OCI-LY7 (cell line): Measurements from ENCODE around the gene AGBL4. TPM values are rescaled to one million over a fixed set of nuclear protein-coding genes. Genes with fewer than 3 reads are reported as not detected.

ENCODE experiments used
- BruUV-seq: library from RNA; stranded (reverse); fragments of 400-500 nt; replicated peaks from 2 replicates; lab custom pipeline; 2021; lab: Mats Ljungman, UMichigan
- CTCF ChIA-PET: fragments of 300-600 bp; sonication (Branson Sonifier 250); formaldehyde crosslinking; loops from one replicate; lab custom pipeline; 2022; ENCODE audit warnings: antibody characterized with exemption; ENCODE audit not compliant: unreplicated experiment; lab: Charles Lee
- POLR2A ChIA-PET: fragments of 300-600 bp; sonication (Branson Sonifier 250); formaldehyde crosslinking; loops from one replicate; lab custom pipeline; 2022; ENCODE audit warnings: antibody characterized with exemption; lab: Charles Lee
- DNase-seq: peaks from one replicate; pipeline ENCODE4 v3.0.0-alpha.2; 2015; ENCODE audit warnings: low spot score
- H2AFZ ChIP-seq: fragments of 200-600 bp; sonication (generic), shearing (Covaris generic); 2 replicates; pipeline ENCODE4 v1.6.1; 2014; ENCODE audit warnings: mild to moderate bottlenecking, antibody characterized with exemption, low read length, moderate library complexity
- H3K27ac ChIP-seq: fragments of 200-600 bp; sonication (generic); 2 replicates; pipeline ENCODE4 v1.5.1; 2014; ENCODE audit warnings: mixed run types, low read depth, mild to moderate bottlenecking, moderate library complexity, low read length, inconsistent platforms; ENCODE audit not compliant: poor library complexity, severe bottlenecking
- H3K36me3 ChIP-seq: fragments of 200-600 bp; sonication (generic); 2 replicates; pipeline ENCODE4 v1.6.1; 2014; ENCODE audit warnings: mild to moderate bottlenecking, antibody characterized with exemption, low read length, moderate library complexity, mixed read lengths; ENCODE audit not compliant: insufficient read depth
- H3K4me1 ChIP-seq: fragments of 200-600 bp; sonication (generic); 2 replicates; pipeline ENCODE4 v1.5.1; 2014; ENCODE audit warnings: mild to moderate bottlenecking, low read length; ENCODE audit not compliant: insufficient read depth, poor library complexity, severe bottlenecking
- H3K4me2 ChIP-seq: fragments of 200-600 bp; sonication (generic); 2 replicates; pipeline ENCODE4 v1.6.1; 2014; ENCODE audit warnings: mild to moderate bottlenecking, low read length
- H3K4me3 ChIP-seq: fragments of 200-600 bp; sonication (generic); 2 replicates; pipeline ENCODE4 v1.5.1; 2014; ENCODE audit warnings: mild to moderate bottlenecking, low read depth, low read length; ENCODE audit not compliant: poor library complexity, severe bottlenecking
- H3K79me2 ChIP-seq: fragments of 200-600 bp; sonication (generic); 2 replicates; pipeline ENCODE4 v1.6.1; 2016; ENCODE audit warnings: low read depth, mild to moderate bottlenecking, low read length, moderate library complexity, mixed read lengths; ENCODE audit not compliant: insufficient read depth
- H3K9me2 ChIP-seq: fragments of 200-600 bp; sonication (generic); 2 replicates; pipeline ENCODE4 v1.6.1; 2016; ENCODE audit warnings: mild to moderate bottlenecking, low read length, mixed read lengths; ENCODE audit not compliant: insufficient read depth
- H3K9me3 ChIP-seq: fragments of 200-600 bp; sonication (generic); 2 replicates; pipeline ENCODE4 v1.6.1; 2014; ENCODE audit warnings: mild to moderate bottlenecking, mixed run types, low read length, mixed read lengths
- H4K20me1 ChIP-seq: fragments of 200-600 bp; sonication (generic); 2 replicates; pipeline ENCODE4 v1.6.1; 2014; ENCODE audit warnings: mild to moderate bottlenecking, antibody characterized with exemption, low read length, moderate library complexity, mixed read lengths; ENCODE audit not compliant: insufficient read depth
- EZH2phosphoT487 ChIP-seq: fragments of 200-600 bp; sonication (generic); IDR thresholded peaks from 2 replicates; pipeline ENCODE4 v1.6.1; 2018; ENCODE audit warnings: low read depth, borderline replicate concordance, mild to moderate bottlenecking, mixed run types, antibody characterized with exemption, low read length, moderate library complexity, mixed read lengths
- intact Hi-C: fragments of 100-400 bp; cut with micrococcal nuclease; formaldehyde crosslinking; loops from one replicate; pipeline ENCODE4 v1.10.0; 2022; ENCODE audit not compliant: unreplicated experiment
- total RNA-seq, 2 experiments: library from RNA; depleted of rRNA in 1 of 2; stranded (reverse); fragments of >200 nt in 1 of 2; shearing (Covaris generic) in 1 of 2; gene quantifications; 2 replicates each; pipeline ENCODE4 v1.2.3, GENCODE V29; 2014 to 2022
- TF ChIP-seq, protein P1 (sequence below): fragments of 200-600 bp; sonication (generic); conservative IDR thresholded peaks from 2 replicates; pipeline ENCODE4 v1.5.1; 2014; ENCODE audit warnings: mild to moderate bottlenecking, antibody characterized with exemption, low read length, moderate library complexity, mixed read lengths

AGBL4 gene
- total RNA-seq, 2 experiments from 2014 or later = not detected

DNA sequence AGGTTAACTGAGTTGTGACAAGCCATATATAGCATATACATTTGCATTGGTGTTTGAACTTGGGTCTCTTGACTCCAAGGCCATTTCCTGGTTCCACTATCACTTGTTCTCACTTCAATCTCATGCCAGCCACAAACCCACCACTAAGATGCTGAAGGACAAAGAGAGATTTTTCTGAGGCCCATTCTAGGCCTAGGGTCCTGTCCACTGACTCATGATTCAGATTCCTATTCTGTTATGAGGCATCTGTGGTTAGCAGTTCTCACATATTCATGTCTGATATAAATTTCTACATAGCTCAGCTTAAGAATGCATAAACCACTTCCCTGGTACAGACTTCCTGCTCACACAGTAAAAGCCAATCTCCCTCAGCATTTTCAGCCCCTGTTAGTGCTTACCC lies 921.0 kb downstream of the AGBL4 start:
- Histone ChIP-seq H3K36me3 (no peaks in the 10 kb centered on the region), H3K79me2 (no peaks in the 10 kb centered on the region), H3K4me3 (no peak overlapping the region), H3K9me2 (no peaks in the 10 kb centered on the region), H3K27ac (no peak overlapping the region), H3K4me2 (no peak overlapping the region), H2AFZ (no peak overlapping the region), H4K20me1 (no peaks in the 10 kb centered on the region), H3K9me3 (no peaks in the 10 kb centered on the region), H3K4me1 (no peaks in the 10 kb centered on the region)
- ChIA-PET CTCF (no interaction called here), POLR2A (no interaction called here)
- BruUV-seq = no TSS peak
- TF ChIP-seq EZH2phosphoT487 = no peak
- TF ChIP-seq, protein P1, sequence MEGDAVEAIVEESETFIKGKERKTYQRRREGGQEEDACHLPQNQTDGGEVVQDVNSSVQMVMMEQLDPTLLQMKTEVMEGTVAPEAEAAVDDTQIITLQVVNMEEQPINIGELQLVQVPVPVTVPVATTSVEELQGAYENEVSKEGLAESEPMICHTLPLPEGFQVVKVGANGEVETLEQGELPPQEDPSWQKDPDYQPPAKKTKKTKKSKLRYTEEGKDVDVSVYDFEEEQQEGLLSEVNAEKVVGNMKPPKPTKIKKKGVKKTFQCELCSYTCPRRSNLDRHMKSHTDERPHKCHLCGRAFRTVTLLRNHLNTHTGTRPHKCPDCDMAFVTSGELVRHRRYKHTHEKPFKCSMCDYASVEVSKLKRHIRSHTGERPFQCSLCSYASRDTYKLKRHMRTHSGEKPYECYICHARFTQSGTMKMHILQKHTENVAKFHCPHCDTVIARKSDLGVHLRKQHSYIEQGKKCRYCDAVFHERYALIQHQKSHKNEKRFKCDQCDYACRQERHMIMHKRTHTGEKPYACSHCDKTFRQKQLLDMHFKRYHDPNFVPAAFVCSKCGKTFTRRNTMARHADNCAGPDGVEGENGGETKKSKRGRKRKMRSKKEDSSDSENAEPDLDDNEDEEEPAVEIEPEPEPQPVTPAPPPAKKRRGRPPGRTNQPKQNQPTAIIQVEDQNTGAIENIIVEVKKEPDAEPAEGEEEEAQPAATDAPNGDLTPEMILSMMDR = no peak
- intact Hi-C loops = no loop called here
- no peak for DNase-seq

DNA sequence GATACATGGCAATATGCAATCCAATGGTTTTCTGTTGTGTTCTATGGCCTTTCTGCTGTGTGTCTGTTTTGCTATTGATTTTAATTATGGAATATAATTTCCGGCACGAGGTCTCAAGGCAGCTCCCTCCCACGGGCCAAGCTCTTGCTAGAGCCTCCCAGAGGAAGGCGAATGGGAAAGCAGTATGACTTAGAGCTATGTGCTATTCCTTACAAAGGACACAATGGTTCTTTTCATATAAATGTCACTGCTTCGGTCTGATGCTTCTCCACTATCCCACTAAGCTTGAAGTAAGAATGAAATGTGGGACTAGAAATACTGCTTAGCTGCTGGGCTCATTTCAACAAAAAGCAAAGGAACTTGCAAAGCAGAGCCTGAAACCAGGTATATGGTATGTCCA lies 924.9 kb downstream of the AGBL4 start:
- Histone ChIP-seq H4K20me1 (no peaks in the 10 kb centered on the region), H3K4me1 (no peaks in the 10 kb centered on the region), H3K9me3 (no peaks in the 10 kb centered on the region), H3K9me2 (no peaks in the 10 kb centered on the region), H3K36me3 (no peaks in the 10 kb centered on the region), H3K4me2 (no peak overlapping the region), H2AFZ (no peak overlapping the region), H3K4me3 (no peak overlapping the region), H3K27ac (no peak overlapping the region), H3K79me2 (no peaks in the 10 kb centered on the region)
- BruUV-seq = no TSS peak
- ChIA-PET CTCF (no interaction called here), POLR2A (no interaction called here)
- DNase-seq = no peak
- intact Hi-C loops = no loop called here
- TF ChIP-seq, protein P1 = no peak
- no peak for TF ChIP-seq EZH2phosphoT487

DNA sequence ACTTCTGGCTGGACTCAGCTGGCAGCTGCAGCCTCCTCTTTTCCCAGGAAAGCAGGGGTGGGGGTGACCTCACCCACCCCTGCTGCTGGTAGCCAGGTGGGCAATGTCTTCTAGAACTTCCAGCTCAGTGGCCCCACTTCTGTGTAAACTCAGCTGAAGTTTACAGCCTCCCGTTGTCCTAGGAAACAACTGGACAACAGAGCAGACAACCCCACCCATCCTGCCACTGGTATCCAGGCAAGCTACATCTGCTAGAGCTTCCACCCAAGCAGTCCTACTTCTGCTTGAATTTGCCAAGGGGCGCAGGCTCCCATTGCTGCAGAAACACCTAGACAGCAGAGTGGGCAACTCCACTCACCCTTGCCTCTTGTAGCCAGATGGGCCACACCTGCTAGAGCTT lies 937.4 kb downstream of the AGBL4 start:
- H4K20me1 ChIP-seq = no peaks in the 10 kb centered on the region
- no peaks in the 10 kb centered on the region for H3K9me3 ChIP-seq
- DNase-seq = no peak
- BruUV-seq = no TSS peak
- no peak overlapping the region for H2AFZ ChIP-seq
- H3K36me3 ChIP-seq = no peaks in the 10 kb centered on the region
- H3K4me3 ChIP-seq = no peak overlapping the region
- H3K27ac ChIP-seq = no peak overlapping the region
- intact Hi-C loops = no loop called here
- no peaks in the 10 kb centered on the region for H3K79me2 ChIP-seq
- CTCF ChIA-PET = no interaction called here
- no peaks in the 10 kb centered on the region for H3K4me1 ChIP-seq
- POLR2A ChIA-PET = interaction anchor here (0.5 kb wide), 1 partner anchor 270 kb away, joined by 5 read pairs; no protein-coding TSS in a partner anchor
- no peak for TF ChIP-seq EZH2phosphoT487
- TF ChIP-seq, protein P1 = no peak
- H3K9me2 ChIP-seq = no peaks in the 10 kb centered on the region
- H3K4me2 ChIP-seq = no peak overlapping the region
